ENCODE results near the gene POM121L12. TPM values are rescaled to one million over a fixed set of nuclear protein-coding genes. Genes with fewer than 3 reads are reported as not detected.

The POM121L12 gene
- total RNA-seq, 2 donors from 2014 or later = not detected

DNA sequence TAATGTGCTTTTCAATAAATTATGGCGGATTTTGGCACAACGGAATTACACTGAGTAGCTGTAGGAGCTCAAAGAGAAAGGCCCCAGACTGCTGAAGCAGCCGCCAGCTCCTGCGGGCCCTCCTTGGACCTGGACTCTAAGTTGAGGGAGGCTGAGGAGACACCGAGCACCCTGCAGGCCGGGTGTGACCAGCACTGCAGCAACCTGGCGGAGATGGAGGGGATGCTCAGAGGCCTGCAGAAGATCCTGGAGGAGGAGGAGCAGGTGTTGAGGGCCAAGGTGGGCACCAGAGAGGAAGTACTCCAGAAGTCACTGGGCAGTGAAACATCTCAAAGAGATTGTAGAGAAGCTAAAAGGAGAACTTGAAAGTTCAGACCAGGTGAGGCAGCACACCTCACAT lies 33.0 kb upstream of the POM121L12 start:
- no peaks in the 10 kb centered on the region for H3K9me3 ChIP-seq
- no peak overlapping the region for H3K4me3 ChIP-seq
- no peaks in the 10 kb centered on the region for H3K36me3 ChIP-seq
- no peak overlapping the region for H3K27ac ChIP-seq
- no peaks in the 10 kb centered on the region for H3K4me1 ChIP-seq
- TF ChIP-seq, protein P1, sequence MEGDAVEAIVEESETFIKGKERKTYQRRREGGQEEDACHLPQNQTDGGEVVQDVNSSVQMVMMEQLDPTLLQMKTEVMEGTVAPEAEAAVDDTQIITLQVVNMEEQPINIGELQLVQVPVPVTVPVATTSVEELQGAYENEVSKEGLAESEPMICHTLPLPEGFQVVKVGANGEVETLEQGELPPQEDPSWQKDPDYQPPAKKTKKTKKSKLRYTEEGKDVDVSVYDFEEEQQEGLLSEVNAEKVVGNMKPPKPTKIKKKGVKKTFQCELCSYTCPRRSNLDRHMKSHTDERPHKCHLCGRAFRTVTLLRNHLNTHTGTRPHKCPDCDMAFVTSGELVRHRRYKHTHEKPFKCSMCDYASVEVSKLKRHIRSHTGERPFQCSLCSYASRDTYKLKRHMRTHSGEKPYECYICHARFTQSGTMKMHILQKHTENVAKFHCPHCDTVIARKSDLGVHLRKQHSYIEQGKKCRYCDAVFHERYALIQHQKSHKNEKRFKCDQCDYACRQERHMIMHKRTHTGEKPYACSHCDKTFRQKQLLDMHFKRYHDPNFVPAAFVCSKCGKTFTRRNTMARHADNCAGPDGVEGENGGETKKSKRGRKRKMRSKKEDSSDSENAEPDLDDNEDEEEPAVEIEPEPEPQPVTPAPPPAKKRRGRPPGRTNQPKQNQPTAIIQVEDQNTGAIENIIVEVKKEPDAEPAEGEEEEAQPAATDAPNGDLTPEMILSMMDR (IDR thresholded peaks at IDR 0.05) = no peak
- DNase-seq (ENCODE audit: low spot score) = no peak
- no peaks in the 10 kb centered on the region for H3K27me3 ChIP-seq

DNA sequence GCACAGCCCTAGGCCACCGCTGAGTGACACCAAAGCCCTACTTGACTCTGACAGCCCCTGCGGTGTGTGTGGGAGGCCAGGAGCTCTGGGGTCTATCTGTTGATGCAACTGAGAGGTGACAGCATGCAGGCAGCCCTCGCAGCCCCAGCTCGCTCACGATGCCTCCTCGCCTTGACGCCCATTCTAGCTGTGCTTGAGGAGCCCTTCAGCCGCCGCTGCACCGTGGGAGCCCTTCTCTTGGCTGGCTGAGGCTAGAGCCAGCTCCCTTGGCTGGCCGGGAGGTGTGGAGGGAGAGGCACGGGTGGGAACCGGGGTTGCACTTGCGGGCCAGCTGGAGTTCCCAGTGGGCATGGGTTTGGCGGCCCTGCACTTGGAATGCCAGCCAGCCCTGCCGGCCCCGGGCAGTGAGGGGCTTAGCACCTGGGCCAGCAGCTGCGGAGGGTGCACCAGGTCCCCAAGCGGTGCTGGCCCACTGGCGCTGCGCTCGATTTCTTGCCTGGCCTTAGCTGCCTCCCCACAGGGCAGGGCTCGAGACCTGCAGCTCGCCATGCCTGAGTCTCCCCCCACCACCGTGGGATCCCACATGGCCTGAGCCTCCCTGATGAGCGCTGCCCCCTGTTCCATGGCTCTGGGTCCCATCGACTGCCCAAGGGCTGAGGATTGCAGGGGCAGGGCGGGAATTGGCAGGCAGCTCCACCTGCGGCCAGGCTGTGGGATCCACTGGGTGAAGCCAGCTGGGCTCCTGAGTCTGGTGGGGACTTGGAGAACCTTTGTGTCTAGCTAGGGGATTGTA lies 31.6 kb upstream of the POM121L12 start:
- DNase-seq (ENCODE audit: low spot score) = no peak
- TF ChIP-seq, protein P1 (IDR thresholded peaks at IDR 0.05) = no peak
- Histone ChIP-seq H3K4me1 (no peaks in the 10 kb centered on the region), H3K27me3 (no peaks in the 10 kb centered on the region), H3K9me3 (no peaks in the 10 kb centered on the region), H3K36me3 (no peaks in the 10 kb centered on the region), H3K4me3 (no peak overlapping the region), H3K27ac (no peak overlapping the region)

DNA sequence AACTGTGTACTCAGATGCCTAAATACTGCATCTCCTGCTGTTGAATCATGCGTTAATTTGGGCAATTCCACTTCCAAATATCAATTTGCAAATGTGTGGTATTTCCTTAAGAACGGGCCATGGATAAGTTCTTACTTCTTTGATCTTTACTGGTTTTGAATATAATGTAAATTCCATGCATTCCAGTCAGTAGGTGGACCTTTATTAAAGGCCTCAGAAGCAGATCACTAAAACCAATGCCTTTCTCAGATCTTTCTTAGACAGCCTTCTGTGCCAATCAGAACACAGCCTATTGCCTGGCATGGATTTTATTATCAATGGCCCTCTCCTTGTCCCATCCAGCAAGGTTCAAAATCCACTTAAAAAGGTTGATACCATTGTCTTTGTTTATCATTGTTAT lies 21.5 kb upstream of the POM121L12 start:
- no peak overlapping the region for H3K27ac ChIP-seq
- no peak for DNase-seq (ENCODE audit: low spot score)
- no peak overlapping the region for H3K4me3 ChIP-seq
- no peaks in the 10 kb centered on the region for H3K27me3 ChIP-seq
- H3K4me1 ChIP-seq = no peaks in the 10 kb centered on the region
- H3K36me3 ChIP-seq = no peaks in the 10 kb centered on the region
- H3K9me3 ChIP-seq = no peaks in the 10 kb centered on the region
- TF ChIP-seq, protein P1 (IDR thresholded peaks at IDR 0.05) = no peak

DNA sequence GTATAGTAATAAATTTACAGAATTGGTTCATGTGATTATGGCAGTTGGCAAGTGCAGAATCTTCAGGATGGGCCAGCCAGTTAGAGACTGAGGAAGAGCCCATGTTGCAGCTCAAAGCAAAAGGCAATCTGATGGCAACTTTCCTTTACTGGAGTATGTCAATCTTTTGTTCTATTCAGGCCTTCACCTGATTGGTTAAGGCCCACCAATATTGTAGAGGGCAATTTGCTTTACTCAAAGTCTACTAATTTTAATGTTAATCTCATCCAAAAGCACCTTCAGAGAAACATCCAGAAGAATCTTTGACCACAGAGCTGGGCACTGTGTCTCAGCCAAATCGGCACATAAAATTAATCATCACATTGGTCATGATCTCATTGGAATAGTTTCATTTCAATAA lies 20.0 kb upstream of the POM121L12 start:
- Histone ChIP-seq H3K27me3 (no peaks in the 10 kb centered on the region), H3K27ac (no peak overlapping the region), H3K4me3 (no peak overlapping the region), H3K9me3 (no peaks in the 10 kb centered on the region), H3K4me1 (no peaks in the 10 kb centered on the region), H3K36me3 (no peaks in the 10 kb centered on the region)
- TF ChIP-seq, protein P1 (IDR thresholded peaks at IDR 0.05) = no peak
- no peak for DNase-seq (ENCODE audit: low spot score)

DNA sequence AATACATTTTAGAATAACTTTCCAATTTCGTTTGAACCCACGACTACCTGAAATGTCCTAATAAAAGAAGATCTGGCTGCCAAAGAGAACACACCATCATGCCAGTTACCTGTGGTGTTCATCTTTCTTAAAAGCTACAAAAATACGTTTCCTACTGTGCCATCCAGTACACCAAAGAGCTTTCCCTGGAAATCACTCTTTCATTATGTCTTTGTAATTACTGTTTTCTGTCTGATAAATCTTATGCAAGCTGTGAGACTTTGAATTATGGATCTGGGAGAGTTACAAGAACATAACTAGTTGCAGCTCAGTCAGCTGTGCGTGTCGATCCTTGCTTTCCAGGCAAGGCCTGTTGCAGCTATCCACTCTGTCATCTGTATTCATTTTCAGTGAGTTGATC lies 12.5 kb upstream of the POM121L12 start:
- no peaks in the 10 kb centered on the region for H3K4me1 ChIP-seq
- no peaks in the 10 kb centered on the region for H3K36me3 ChIP-seq
- H3K27ac ChIP-seq = no peak overlapping the region
- no peaks in the 10 kb centered on the region for H3K9me3 ChIP-seq
- DNase-seq (ENCODE audit: low spot score) = no peak
- no peaks in the 10 kb centered on the region for H3K27me3 ChIP-seq
- no peak overlapping the region for H3K4me3 ChIP-seq
- TF ChIP-seq, protein P1 (IDR thresholded peaks at IDR 0.05) = no peak

DNA sequence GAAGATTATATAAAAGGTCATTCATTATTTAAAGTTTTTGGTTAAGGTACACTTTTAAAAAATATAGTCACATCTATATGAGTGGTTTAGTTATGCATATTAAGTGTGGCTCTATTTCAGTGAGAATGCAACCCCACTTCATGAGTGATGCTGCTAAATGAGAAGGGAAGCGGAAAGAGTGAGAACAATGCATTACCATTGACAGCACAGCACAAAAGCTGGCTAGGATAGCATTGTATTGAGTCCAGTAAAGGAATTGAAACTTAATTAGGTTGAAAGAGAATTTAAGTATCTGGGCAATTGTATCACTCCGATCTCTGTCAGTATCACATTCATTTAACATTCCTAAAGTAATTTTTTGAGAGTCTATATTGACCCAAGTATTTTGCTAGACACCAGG lies 13.2 kb downstream of the POM121L12 start:
- no peak overlapping the region for H3K27ac ChIP-seq
- no peaks in the 10 kb centered on the region for H3K9me3 ChIP-seq
- no peak for DNase-seq (ENCODE audit: low spot score)
- no peaks in the 10 kb centered on the region for H3K36me3 ChIP-seq
- no peaks in the 10 kb centered on the region for H3K27me3 ChIP-seq
- TF ChIP-seq, protein P1 (IDR thresholded peaks at IDR 0.05) = no peak
- H3K4me3 ChIP-seq = no peak overlapping the region
- H3K4me1 ChIP-seq = no peaks in the 10 kb centered on the region
